NCI-H524 treated with DMSO at 0.1 percent for 48 hours (cell line): ENCODE data around the gene SULT4A1.
A peak's percentile ranks its signal among the peaks of the same experiment; 100 is the strongest.

ENCODE experiments used
- DNase-seq: peaks from one replicate; lab custom pipeline; 2025; lab: John Stamatoyannopoulos, UW

SULT4A1 gene

GRCh38 chr22:43802897-43803495 is 59.3 kb downstream of the SULT4A1 start:
- DNase-seq: no peak

GRCh38 chr22:43800970-43801369 is 61.3 kb downstream of the SULT4A1 start:
- no peak for DNase-seq

GRCh38 chr22:43798492-43798891 is 63.8 kb downstream of the SULT4A1 start:
- DNase-seq: no peak

- DNase-seq: peak; percentile 1
These were observed 65.7 kb downstream of the SULT4A1 start for GRCh38 chr22:43796567-43796966.

- no peak for DNase-seq
These were observed 67.0 kb downstream of the SULT4A1 start for GRCh38 chr22:43795320-43795719.

GRCh38 chr22:43792905-43793304 is 69.4 kb downstream of the SULT4A1 start:
- no peak for DNase-seq

GRCh38 chr22:43789452-43789851 is 72.9 kb downstream of the SULT4A1 start:
- DNase-seq: no peak

GRCh38 chr22:43783777-43784176 is 78.5 kb downstream of the SULT4A1 start:
- no peak for DNase-seq

- DNase-seq: no peak
These were observed 79.9 kb downstream of the SULT4A1 start for GRCh38 chr22:43782448-43782847.

- DNase-seq: no peak
These were observed 85.0 kb downstream of the SULT4A1 start for GRCh38 chr22:43777286-43777685.

- no peak for DNase-seq
These were observed 86.1 kb downstream of the SULT4A1 start for GRCh38 chr22:43776081-43776670.
